Upper lobe of right lung (tissue), 1 donor: ENCODE measurements around the gene MDM2. TPM values are rescaled to one million over a fixed set of nuclear protein-coding genes. Genes with fewer than 3 reads are reported as not detected.

Experiments used
- ATAC-seq: fragments of 200-7000 bp; cut with Tn5 transposase; one replicate; pipeline ENCODE4 v1.9.1; 2020; ENCODE audit warnings: mild to moderate bottlenecking, moderate library complexity
- DNase-seq: peaks from one replicate; pipeline ENCODE4 v3.0.0-alpha.2; 2020
- H3K27ac ChIP-seq: fragments of 200-600 bp; one replicate; pipeline ENCODE4 v1.8.0; 2022
- H3K27me3 ChIP-seq: fragments of 200-600 bp; one replicate; pipeline ENCODE4 v1.8.0; 2022; ENCODE audit warnings: mild to moderate bottlenecking
- H3K36me3 ChIP-seq: fragments of 200-600 bp; one replicate; pipeline ENCODE4 v1.8.0; 2022
- H3K4me1 ChIP-seq: fragments of 200-600 bp; one replicate; pipeline ENCODE4 v1.8.0; 2022
- H3K4me3 ChIP-seq: fragments of 200-600 bp; one replicate; pipeline ENCODE4 v1.8.0; 2022; ENCODE audit warnings: mild to moderate bottlenecking
- H3K9me3 ChIP-seq: fragments of 200-600 bp; one replicate; pipeline ENCODE4 v1.8.0; 2022
- intact Hi-C: fragments of 100-400 bp; cut with DNase I; formaldehyde crosslinking; loops from one replicate; pipeline ENCODE4 v1.11.0; 2022
- total RNA-seq: library from RNA; stranded (reverse); fragmentation: NEBNext Ultra II Directional; extraction: Animal tissue kit (Norgen Biotek cat#: 25700); gene quantifications from one replicate; pipeline ENCODE4 v1.2.1, GENCODE V29; 2021
- TF ChIP-seq, protein P1 (sequence below): fragments of 200-600 bp; IDR thresholded peaks from one replicate; pipeline ENCODE4 v1.8.0; 2022; ENCODE audit warnings: antibody characterized with exemption
- donor health status: DM: no; HTN: yes; CAD: no; lungs with severe emphysema.

The MDM2 gene
- total RNA-seq, 1 donor from 2014 or later: 198 TPM

DNA sequence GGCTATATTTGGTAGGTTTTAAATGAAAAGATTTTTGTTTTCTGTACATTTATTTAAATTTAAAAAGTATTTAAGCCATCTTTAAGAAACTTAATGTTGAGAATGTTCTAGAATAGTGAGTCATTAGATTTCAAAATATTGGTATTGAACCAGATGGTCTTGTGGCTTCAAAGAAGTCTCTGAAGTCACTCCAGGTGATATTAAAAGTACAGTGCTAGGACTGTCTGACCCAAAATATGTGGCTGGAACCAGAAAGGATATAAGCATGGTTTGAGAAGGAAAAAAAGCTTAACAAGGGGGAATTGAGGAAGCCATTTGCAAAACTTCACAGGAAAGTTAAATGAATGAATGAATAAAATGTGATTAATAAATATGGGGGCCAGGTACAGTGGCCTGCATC is 28.7 kb upstream of the MDM2 start:
- intact Hi-C loops: no loop called here
- DNase-seq: no peak
- Histone ChIP-seq H3K4me1 (no peaks in the 10 kb centered on the region), H3K27ac (no peak overlapping the region), H3K4me3 (no peak overlapping the region), H3K27me3 (no peaks in the 10 kb centered on the region), H3K9me3 (no peaks in the 10 kb centered on the region), H3K36me3 (no peaks in the 10 kb centered on the region)
- TF ChIP-seq, protein P1, sequence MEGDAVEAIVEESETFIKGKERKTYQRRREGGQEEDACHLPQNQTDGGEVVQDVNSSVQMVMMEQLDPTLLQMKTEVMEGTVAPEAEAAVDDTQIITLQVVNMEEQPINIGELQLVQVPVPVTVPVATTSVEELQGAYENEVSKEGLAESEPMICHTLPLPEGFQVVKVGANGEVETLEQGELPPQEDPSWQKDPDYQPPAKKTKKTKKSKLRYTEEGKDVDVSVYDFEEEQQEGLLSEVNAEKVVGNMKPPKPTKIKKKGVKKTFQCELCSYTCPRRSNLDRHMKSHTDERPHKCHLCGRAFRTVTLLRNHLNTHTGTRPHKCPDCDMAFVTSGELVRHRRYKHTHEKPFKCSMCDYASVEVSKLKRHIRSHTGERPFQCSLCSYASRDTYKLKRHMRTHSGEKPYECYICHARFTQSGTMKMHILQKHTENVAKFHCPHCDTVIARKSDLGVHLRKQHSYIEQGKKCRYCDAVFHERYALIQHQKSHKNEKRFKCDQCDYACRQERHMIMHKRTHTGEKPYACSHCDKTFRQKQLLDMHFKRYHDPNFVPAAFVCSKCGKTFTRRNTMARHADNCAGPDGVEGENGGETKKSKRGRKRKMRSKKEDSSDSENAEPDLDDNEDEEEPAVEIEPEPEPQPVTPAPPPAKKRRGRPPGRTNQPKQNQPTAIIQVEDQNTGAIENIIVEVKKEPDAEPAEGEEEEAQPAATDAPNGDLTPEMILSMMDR: no peak
- ATAC-seq: no peak

DNA sequence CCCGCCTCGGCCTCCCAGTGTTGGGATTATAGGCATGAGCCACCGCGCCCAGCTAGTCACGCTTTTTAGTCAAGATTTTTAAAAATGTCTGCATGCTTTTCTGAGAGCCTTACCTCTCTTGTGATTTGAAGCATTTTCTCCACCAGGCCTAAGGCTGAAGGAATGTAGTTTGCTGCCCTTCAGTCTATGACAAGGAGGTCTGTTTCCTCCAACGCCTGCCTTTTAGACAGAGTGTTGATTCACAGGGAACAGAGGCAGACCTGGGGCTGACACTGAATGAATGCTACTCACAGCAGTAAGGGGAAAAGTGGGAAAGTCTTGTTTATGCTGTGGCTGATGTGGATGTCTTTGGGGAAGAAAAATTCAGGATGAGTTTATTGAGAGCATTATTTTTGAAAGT is 27.2 kb upstream of the MDM2 start:
- Histone ChIP-seq H3K27ac (no peak overlapping the region), H3K36me3 (no peaks in the 10 kb centered on the region), H3K9me3 (no peaks in the 10 kb centered on the region), H3K27me3 (no peaks in the 10 kb centered on the region), H3K4me3 (no peak overlapping the region), H3K4me1 (peaks cover 1% of the 10 kb centered on the region)
- TF ChIP-seq, protein P1: no peak
- intact Hi-C loops: no loop called here
- ATAC-seq (peak; percentile 11), DNase-seq (no peak)

DNA sequence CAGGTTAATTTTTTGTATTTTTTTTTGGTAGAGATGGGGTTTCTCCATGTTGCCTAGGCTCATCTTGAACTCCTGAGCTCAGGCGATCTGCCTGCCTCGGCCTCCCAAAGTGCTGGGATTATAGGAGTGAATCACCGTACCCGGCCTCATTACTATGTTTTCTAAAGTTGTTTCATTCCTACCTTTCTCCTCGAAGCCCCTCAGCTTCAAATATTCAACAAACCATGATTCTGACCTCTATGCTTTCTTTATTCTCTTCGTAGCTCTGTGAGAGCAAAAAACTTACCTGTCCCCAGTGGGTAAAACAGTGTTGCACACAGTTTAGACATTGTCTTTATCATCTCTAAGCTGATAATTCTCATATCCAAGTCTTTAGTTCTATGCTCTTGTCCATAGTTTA is 26.2 kb upstream of the MDM2 start:
- TF ChIP-seq, protein P1: no peak
- ATAC-seq (no peak), DNase-seq (no peak)
- H3K36me3 ChIP-seq: no peaks in the 10 kb centered on the region
- peaks cover 11% of the 10 kb centered on the region for H3K4me1 ChIP-seq
- H3K27me3 ChIP-seq: no peaks in the 10 kb centered on the region
- no peaks in the 10 kb centered on the region for H3K9me3 ChIP-seq
- intact Hi-C loops: no loop called here
- H3K27ac ChIP-seq: no peak overlapping the region
- H3K4me3 ChIP-seq: no peak overlapping the region

DNA sequence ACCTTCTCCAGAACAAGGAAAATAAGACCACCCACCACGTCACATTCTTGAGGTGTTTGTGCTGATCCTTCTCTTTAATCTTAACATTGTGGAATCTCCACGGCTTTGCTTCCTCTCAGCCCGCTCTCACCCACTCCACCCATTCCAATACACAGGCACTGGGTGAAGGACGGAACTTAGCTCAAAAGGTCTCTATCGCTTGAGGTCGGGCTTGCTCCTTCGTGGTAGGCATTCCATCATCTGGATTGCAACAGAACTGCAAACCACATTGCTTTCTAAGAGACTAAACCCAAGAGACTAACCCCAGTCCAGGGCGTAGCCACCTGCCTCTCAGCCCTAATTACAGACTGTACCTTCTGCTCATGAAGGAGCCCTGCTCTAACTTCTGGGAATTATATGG is 24.0 kb upstream of the MDM2 start:
- ATAC-seq: peak; percentile 87
- TF ChIP-seq, protein P1: no peak

GRCh38 chr12:68785358-68785757 is 22.6 kb upstream of the MDM2 start:
- Histone ChIP-seq H3K27me3 (no peaks in the 10 kb centered on the region), H3K9me3 (no peaks in the 10 kb centered on the region), H3K4me3 (no peak overlapping the region), H3K4me1 (peaks cover 15% of the 10 kb centered on the region), H3K36me3 (no peaks in the 10 kb centered on the region), H3K27ac (peak overlapping the region; percentile 73)
- intact Hi-C loops: no loop called here
- ATAC-seq (peak; percentile 64), DNase-seq (no peak)
- TF ChIP-seq, protein P1: no peak

More for the DNA sequence above, 24.0 kb upstream of the MDM2 start:
- Histone ChIP-seq H3K9me3 (no peaks in the 10 kb centered on the region), H3K4me3 (no peak overlapping the region), H3K27me3 (no peaks in the 10 kb centered on the region), H3K4me1 (peaks cover 15% of the 10 kb centered on the region), H3K27ac (peak overlapping the region; percentile 71), H3K36me3 (no peaks in the 10 kb centered on the region)
- DNase-seq: no peak
- intact Hi-C loops: no loop called here

- no peaks in the 10 kb centered on the region for H3K36me3 ChIP-seq
- H3K27me3 ChIP-seq: no peaks in the 10 kb centered on the region
- H3K4me1 ChIP-seq: peaks cover 15% of the 10 kb centered on the region
- peak overlapping the region; percentile 73 for H3K27ac ChIP-seq
- TF ChIP-seq, protein P1: no peak
- no peak overlapping the region for H3K4me3 ChIP-seq
- H3K9me3 ChIP-seq: no peaks in the 10 kb centered on the region
- DNase-seq (no peak), ATAC-seq (no peak)
- intact Hi-C loops: no loop called here
These were observed 22.2 kb upstream of the MDM2 start for GRCh38 chr12:68785823-68786222.
